SK-N-DZ (cell line): ENCODE data around the gene AJM1.
"Not testable (repeated sequence)": the region's sequence is repeated elsewhere in the genome, so short reads cannot be mapped to it uniquely, and the experiment has no call there.

Experiments used
- DNase-seq: peaks from one replicate; pipeline ENCODE4 v3.0.0-alpha.2; 2015; ENCODE audit warnings: low spot score

The AJM1 gene

GRCh38 chr9:136843801-136844740 lies 1.8 kb downstream of the AJM1 start:
- not testable (repeated sequence) for DNase-seq

- DNase-seq, result no peak
These were observed 2.6 kb downstream of the AJM1 start for GRCh38 chr9:136844761-136845464.

- no peak for DNase-seq
These were observed 3.4 kb downstream of the AJM1 start for GRCh38 chr9:136845465-136846260.

GRCh38 chr9:136846376-136847087 lies 4.3 kb downstream of the AJM1 start:
- no peak for DNase-seq

- peak; percentile 55 for DNase-seq
These were observed 5.0 kb downstream of the AJM1 start for GRCh38 chr9:136847088-136847825.

GRCh38 chr9:136847826-136848392 lies 5.6 kb downstream of the AJM1 start:
- DNase-seq, result peak; percentile 85

GRCh38 chr9:136848393-136849037 lies 6.2 kb downstream of the AJM1 start:
- no peak for DNase-seq

- DNase-seq, result peak; percentile 99
These were observed 7.0 kb downstream of the AJM1 start, which contains the start of gene PHPT1 for GRCh38 chr9:136849038-136849959. PHPT1 (plus strand) TSS chr9:136849409; CDS start chr9:136849431, 22 bp downstream.

GRCh38 chr9:136849960-136850865 lies 7.9 kb downstream of the AJM1 start:
- no peak for DNase-seq

- DNase-seq, result no peak
These were observed 8.8 kb downstream of the AJM1 start for GRCh38 chr9:136850866-136851775.

- DNase-seq, result no peak
These were observed 9.8 kb downstream of the AJM1 start, which contains the start of gene MAMDC4 for GRCh38 chr9:136851941-136852663. MAMDC4 (plus strand) TSS chr9:136852346; CDS start chr9:136852417, 71 bp downstream.

GRCh38 chr9:136852664-136853595 lies 10.7 kb downstream of the AJM1 start:
- no peak for DNase-seq

- DNase-seq, result no peak
These were observed 11.4 kb downstream of the AJM1 start for GRCh38 chr9:136853596-136854112.
